GM18520 (cell line): ENCODE results near the gene SLC6A3.
"Not testable (repeated sequence)": the region's sequence is repeated elsewhere in the genome, so short reads cannot be mapped to it uniquely, and the experiment has no call there.

Experiments used
- ATAC-seq: cut with Tn5 transposase; IDR thresholded peaks from one replicate; pipeline ENCODE4 v1.9.1; 2021; ENCODE audit not compliant: unreplicated experiment

Gene SLC6A3

GRCh38 chr5:1478271-1479035, 33.2 kb upstream of the SLC6A3 start:
- no peak for ATAC-seq

- ATAC-seq = no peak
Measured at GRCh38 chr5:1477341-1477740, 32.1 kb upstream of the SLC6A3 start.

- ATAC-seq = no peak
Measured at GRCh38 chr5:1476967-1477310, 31.7 kb upstream of the SLC6A3 start.

GRCh38 chr5:1476181-1476966, 31.1 kb upstream of the SLC6A3 start:
- ATAC-seq = no peak

GRCh38 chr5:1475544-1475900, 30.3 kb upstream of the SLC6A3 start:
- not testable (repeated sequence) for ATAC-seq

- no peak for ATAC-seq
Measured at GRCh38 chr5:1474866-1475543, 29.8 kb upstream of the SLC6A3 start.

GRCh38 chr5:1474183-1474839, 29.1 kb upstream of the SLC6A3 start:
- no peak for ATAC-seq

GRCh38 chr5:1473746-1474145, 28.5 kb upstream of the SLC6A3 start:
- no peak for ATAC-seq

- ATAC-seq = no peak
Measured at GRCh38 chr5:1472964-1473628, 27.9 kb upstream of the SLC6A3 start.

GRCh38 chr5:1471997-1472963, 27.0 kb upstream of the SLC6A3 start:
- ATAC-seq = no peak

GRCh38 chr5:1471240-1471853, 26.1 kb upstream of the SLC6A3 start:
- no peak for ATAC-seq

GRCh38 chr5:1470762-1471211, 25.5 kb upstream of the SLC6A3 start:
- no peak for ATAC-seq

- no peak for ATAC-seq
Measured at GRCh38 chr5:1468629-1469527, 23.6 kb upstream of the SLC6A3 start.

GRCh38 chr5:1468247-1468612, 23.0 kb upstream of the SLC6A3 start:
- ATAC-seq = no peak

- ATAC-seq = no peak
Measured at GRCh38 chr5:1467341-1468246, 22.4 kb upstream of the SLC6A3 start.

GRCh38 chr5:1466631-1467265, 21.5 kb upstream of the SLC6A3 start:
- no peak for ATAC-seq

- no peak for ATAC-seq
Measured at GRCh38 chr5:1465966-1466471, 20.8 kb upstream of the SLC6A3 start.
